Stimulated activated CD8-positive, alpha-beta memory T cell treated with anti-CD3 and anti-CD28 coated beads, Interleukin-15, amount 100 ng/mL, for 24 hours (primary cell): Measurements from ENCODE around the gene SERPINE2.

Source experiments
- DNase-seq: peaks from one replicate; pipeline ENCODE4 v3.0.0-alpha.2; 2020; ENCODE audit warnings: low read depth

Gene SERPINE2

GRCh38 chr2:224039080-224039769 is at the start of gene SERPINE2:
SERPINE2 (minus strand) TSS chr2:224039286; CDS start chr2:224001900, 37,386 bp downstream.
- peak; percentile 25 for DNase-seq

DNA sequence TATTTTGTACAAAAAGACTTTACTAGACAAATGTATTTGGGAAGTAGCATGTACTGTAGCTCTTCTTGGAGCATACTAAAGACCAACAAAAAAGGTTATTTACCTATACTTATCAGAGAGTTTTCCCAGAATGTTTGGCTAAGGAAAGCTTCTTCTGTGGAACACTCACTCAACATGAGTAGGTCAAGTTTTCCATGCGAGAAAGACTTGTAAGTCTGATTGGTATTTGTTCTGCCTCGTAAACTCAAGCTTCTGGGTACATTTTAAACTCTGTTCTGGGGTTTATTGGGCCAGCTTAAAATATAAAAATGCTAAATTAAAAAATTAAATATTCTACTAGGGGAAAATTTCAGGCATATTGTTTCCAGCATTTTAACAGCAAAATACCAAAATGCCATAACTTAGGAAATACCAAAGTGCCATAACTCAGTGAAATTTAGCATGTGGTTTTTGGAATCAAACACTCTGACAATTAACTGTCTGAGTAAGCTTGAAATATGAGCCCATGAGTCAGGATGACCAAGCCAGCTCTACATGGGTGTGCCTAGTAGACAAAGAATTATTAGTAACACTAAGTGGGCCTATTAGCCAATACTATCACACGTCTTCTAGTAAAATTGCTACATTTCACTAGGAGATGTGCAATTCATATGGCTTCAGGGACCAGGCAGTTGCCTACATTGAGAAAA is 47.3 kb upstream of the SERPINE2 start:
- no peak for DNase-seq

GRCh38 chr2:224085811-224086210 is 46.7 kb upstream of the SERPINE2 start:
- no peak for DNase-seq

DNA sequence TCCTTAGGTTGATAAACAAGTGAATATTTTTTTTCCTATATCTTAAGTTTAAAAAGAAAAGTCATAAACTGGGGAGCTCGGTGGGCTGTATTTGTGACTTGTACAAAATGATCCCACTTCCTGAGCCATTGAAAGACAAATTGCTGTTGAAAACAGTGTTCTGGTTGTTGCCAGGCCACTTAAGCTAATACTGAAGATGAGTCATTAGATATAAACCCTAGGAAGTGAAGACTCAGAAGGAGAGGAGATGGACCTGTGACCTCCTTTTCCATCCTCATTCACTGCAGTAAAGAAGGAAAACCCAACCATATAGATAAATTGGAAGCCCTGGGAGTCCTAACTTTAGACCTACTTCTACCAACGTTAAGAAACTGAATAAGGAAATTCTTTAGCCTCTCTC is 46.2 kb upstream of the SERPINE2 start:
- no peak for DNase-seq

DNA sequence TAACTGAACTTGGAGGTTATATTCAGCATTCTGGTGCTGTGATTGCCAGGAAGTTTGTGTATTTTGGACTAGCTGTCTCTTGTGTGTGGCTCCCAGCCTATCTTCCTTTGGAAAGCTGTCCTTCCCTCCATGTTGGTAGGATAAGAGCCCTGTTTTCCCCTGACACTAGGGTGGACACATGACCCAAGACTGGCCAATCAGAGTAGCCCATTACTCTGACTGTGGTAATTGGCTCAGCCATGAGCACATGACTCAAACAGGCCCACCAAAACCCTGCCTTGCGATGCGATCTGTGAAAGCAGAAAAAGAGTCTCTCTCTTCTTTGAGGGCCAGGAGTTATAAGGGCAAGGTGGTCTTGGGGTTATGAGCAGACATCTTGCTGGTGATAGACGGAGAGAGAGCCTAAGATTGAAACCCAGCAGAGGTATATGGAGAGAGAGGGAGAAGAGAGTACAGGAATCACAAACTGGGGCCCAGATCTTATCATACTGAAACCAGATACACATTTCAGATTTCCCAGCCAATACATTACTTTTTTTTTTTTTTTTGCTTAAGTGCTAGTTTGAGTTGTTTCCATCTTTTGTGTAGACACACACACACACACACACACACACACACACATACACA is 45.3 kb upstream of the SERPINE2 start:
- DNase-seq, result no peak

GRCh38 chr2:224083638-224084037 is 44.6 kb upstream of the SERPINE2 start:
- DNase-seq, result no peak

DNA sequence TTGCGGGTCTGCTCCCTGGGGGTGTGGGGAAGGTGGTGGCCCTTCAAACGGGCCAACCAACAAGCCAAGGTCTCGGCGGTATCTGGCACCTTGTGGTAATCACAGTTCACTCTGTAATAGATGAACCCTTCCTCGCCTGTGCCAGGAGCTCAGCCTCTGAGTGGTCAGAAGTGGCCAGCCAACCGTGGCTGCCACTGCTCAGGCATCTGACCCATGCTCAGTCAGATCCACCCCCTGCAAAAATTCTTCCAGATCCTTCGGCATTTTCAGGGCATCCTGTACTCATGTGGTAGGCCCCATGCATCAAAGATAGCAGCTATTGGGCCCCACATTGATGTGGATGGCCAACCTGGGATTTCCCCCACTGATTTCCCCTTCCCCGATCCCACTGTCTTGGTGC is 39.6 kb upstream of the SERPINE2 start:
- no peak for DNase-seq

DNA sequence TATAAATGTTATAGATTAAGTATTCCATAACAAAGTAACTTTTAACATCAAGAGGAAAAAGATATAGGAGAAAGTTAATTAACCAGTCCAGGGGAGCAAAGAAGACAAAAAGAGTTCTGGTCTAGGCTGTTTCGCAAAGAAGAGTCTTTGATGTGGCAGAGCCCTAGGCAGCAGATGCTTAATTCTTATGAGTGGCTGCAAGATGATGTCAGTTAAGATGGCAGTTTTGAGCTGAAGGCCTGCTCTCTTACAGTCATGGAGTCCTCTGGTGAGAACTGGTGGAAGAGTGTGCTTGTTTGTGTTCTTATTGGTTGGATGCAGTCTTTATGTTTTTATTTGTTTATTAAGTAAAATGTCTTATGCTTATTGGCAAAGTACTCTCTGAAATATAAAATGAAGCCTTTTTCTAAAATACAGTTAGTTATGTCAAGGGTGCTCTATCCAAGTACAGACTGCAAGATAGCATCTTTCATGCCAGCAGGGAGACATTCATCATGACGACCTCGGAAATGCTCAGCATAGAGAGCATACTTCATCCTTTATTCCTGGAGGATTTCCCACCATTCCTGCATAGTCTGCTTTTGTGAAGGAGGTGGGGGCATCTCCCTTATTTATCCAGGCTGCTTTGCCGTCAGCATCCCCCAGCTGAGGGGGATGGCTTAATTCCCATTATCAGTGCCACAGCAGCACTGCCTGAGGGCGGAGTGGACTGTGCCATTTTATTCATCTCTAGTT is 38.9 kb upstream of the SERPINE2 start:
- DNase-seq, result no peak

- DNase-seq, result no peak
These were observed 36.5 kb upstream of the SERPINE2 start for GRCh38 chr2:224075588-224075987.

DNA sequence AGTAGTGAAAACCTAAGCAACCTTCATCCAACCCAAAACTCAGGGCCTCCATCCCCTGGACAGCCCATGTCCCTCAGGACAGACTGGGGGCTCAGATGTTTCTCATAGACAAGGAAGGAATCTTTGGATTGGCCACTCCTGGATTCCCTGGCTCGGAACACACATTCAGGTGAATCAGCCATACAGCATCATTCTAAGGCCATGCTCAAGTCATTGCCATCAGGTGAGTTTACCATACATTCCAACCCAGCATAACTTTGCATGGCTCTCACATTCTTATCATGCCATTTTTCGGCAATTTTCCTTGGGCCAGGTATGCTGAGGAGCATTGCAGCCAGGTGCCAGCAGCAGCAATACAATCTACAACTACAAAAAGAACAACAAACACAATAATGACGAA is 34.6 kb upstream of the SERPINE2 start:
- no peak for DNase-seq

DNA sequence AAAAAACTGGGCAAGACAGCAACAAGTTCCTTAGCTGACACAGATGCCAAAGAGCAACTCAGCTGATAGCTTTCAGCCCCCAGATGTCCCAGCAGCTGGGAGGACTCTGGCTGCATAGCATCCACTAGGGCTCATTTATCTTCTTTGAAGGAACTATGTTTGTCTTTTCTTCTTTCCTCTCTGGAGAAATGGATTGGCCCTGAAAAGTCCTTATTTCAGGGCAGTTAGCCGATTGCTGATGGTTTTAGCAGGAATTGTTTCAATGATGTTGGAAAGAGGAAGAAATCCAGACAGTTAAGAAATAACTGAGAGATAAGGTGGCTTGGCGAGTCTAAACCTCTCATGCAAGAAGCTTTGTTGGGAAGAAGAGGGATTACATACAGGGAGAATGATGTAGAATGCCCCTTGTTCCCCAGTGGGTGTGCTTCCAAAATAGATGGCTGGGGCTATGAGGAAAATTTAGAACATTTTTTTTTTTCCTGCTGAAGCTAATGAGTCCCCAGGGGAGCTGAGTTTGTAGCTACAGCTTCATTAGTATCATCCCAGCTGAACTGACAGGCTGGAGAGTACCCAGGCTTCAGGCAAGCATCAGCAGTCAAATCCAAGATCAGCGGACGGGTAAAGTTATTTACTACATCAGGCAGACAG is 33.6 kb upstream of the SERPINE2 start:
- DNase-seq, result no peak

- no peak for DNase-seq
These were observed 30.1 kb upstream of the SERPINE2 start for GRCh38 chr2:224069172-224069571.

DNA sequence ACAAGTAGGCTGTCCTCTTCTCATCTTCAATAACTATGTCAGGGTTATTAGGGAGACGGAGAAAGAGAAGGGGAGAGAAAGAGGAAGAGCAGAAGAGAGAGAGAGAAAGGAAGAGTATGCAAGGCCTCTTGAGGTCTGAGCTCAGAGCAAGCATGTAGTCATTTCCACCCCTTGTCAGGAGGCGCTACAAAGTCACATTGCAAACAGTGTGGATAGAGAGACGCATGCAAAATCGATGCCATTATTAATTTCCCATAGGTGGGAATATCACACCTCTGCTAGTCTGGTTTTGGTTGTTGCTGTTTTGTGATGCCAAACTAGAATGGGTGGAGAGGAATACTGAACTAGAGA is 24.2 kb upstream of the SERPINE2 start:
- no peak for DNase-seq

DNA sequence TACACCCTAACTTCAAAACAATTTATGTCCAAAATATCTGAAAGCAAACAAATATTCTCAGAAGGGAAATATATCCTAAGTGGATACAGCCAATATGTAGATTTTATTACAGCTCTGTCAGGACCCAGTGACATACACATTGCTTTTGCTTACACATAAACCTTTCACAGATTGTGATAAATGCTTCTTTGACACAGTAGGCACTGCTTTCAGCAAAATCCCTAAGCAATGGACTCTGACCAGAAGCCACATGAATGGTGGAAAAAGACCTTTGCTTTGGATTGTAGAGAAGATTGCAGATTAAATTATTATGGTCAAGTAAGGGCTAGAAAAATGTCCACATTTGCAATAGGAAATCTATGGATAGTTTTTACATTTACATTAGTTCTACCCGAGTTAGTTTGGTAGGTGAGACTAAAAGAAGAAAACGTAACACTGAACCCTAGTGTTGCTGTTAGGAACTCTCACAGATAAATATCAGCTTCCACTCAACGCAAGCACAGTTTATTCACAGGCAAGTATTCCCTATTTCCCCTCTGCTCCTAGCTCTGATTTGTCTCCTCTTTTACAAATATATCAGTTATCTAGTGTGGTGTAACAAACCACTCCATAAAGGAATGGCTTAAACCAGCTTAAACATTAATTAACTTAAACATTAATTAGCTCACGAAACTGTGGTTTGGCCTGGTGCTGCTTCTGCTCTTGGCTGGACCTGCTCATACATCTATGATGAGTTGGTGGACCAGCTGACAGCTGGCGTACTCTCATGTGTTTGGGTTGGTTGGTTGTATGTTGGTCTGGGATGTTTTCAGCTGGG is 23.6 kb upstream of the SERPINE2 start:
- no peak for DNase-seq

DNA sequence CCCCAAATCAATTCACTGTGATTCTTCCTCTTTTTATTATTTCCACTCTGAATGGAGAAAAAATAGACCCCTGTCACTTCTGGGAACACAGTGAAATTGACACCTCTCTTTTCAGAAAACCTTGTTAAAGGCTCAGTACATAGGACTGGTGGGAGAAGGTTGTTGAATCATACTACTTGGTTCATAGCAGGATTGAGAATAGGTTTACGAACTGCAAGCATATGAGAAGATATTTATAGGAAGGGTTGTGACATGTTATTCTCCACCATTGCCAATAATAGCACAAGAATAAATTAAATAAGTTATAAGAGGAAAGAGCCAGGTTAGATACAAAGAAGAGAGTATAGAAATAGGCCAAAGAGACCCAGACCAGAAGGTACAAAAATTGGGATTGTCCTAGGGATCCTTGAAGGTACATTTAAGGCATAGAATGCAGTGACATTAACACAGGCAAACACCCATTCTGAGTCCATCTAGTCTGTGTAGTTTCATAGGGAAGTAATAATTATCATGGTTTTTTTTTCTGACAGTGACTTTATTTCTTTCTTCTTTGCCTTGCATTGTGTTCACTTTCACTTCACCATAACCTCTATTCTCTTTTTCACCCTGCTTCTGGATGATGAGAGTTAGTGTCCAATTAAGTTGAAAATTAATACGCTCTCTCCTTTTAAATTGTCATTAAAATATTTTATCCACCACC is 21.8 kb upstream of the SERPINE2 start:
- DNase-seq, result no peak

DNA sequence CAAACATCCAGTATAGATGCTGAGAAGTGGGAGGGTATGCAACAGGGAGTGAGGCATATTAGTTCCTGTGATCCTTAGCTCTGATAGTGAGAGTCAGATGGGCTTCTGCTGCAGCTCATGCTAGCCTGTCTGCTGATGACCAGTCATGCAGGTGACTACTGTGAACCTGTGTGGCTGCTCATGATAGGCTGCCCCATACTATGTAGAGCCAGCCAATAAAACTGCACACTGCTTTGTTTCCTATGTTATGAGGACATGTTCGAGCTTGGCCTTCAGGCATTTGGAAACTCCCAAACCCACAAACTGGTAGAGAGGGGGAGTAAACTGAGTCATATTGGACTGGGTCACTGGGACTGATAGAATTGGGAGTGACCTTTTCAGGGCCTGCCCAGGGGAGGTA is 20.1 kb upstream of the SERPINE2 start:
- no peak for DNase-seq

- DNase-seq, result no peak
These were observed 19.1 kb upstream of the SERPINE2 start for GRCh38 chr2:224058048-224058775.

GRCh38 chr2:224056889-224057288 is 17.8 kb upstream of the SERPINE2 start:
- DNase-seq, result no peak

GRCh38 chr2:224055101-224055500 is 16.0 kb upstream of the SERPINE2 start:
- no peak for DNase-seq

DNA sequence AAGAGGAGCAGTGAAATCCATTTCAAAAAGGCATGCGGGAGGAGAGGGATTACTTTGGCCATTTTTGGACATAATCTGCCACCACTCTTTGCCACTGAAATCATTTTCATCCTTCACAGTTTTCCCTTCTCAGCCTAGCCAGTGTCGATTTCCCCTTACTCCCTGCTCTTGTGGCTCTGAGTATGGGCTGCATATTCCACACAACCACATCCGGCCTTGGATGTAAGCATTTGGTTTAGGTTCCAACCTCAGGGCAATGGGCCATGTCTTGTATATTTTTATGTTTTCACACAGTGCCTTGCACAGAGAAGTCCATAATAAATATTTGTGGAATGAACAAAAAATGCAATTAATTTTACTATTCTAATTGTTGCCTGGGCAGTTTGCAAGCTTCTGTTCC is 7.7 kb upstream of the SERPINE2 start:
- DNase-seq, result no peak
